ENCODE data around the gene IQGAP2.
"Not testable (repeated sequence)": the region's sequence is repeated elsewhere in the genome, so short reads cannot be mapped to it uniquely, and the experiment has no call there.

The IQGAP2 gene

DNA sequence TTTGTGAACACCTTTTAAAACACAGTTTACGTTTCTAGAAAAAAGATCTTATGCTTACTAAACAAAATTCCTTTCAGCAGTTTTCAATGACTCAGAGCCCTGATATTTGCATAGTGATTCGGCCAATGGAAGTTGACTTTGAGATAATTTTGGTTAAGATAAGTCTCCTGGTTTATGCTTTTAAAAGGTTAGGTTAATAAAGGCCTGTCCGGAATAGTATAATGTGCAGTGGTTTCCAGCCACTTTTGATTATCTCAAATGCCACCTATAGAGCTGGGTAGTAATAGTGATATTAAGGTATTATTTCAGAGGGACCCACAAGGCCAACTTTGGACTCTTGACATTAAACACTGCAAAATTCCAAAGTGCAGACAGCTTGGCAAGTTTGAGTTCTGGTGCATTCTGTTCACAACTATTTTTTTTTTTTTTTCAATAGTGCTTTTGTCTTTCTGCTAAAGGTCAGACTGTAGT, 134.0 kb downstream of the IQGAP2 start:
- DNase-seq (ENCODE audit: low read depth), result no peak

GRCh38 chr5:76542241-76542640, 139.2 kb downstream of the IQGAP2 start:
- DNase-seq (ENCODE audit: low read depth), result no peak

GRCh38 chr5:76542887-76543690, 140.0 kb downstream of the IQGAP2 start:
- DNase-seq (ENCODE audit: low read depth), result no peak

- no peak for DNase-seq (ENCODE audit: low read depth)
Observed at GRCh38 chr5:76544268-76544926, 141.3 kb downstream of the IQGAP2 start.

DNA sequence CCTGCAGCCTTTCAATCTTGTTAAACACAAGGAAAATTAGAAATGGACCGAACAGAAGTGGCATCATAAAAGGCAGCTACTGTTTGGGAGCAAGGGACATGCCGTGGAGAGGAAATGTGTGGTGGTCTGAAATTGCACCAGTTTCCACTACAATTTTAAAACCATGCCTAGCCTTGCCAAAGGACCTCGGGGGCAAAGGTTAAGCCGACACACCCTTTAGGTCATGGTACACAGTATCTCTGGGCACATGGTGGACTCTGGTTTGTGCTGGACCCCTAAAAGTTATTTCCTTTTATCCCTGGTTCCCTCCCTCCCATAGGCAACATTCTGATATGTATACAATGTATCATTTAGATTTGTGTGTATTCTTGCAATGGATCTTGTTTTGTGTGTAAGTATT, 142.1 kb downstream of the IQGAP2 start:
- DNase-seq (ENCODE audit: low read depth), result no peak

DNA sequence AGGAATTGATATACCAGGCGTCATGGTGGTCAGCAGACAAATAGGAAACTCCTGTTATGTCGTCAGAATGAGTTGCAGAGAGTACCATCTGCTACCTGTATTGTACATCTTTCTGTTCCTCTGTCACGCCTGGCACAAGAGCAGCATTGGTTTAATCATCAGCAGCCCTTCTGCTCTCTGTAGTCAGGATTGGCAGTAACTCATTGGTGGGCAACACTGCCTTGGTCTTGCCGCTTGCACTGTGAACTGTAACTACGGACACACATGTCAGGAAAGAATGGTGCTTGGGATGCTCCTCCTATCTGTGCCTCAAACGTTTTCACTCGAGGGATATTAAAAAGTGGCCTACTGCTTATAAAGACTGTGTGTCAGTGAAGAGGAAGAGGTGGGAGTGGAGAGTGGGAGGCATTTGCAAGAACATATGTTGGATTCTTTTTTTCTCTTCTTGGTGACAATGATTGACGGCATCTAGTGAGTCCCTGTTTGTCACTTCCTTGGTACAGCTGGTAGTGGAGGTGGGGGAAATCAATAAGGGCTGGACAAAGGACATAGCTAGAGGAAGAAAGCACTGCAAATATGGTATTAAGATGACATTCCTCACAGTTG, 143.5 kb downstream of the IQGAP2 start:
- DNase-seq (ENCODE audit: low read depth), result no peak

GRCh38 chr5:76547242-76547890, 144.3 kb downstream of the IQGAP2 start:
- DNase-seq (ENCODE audit: low read depth), result no peak

GRCh38 chr5:76547891-76548524, 144.9 kb downstream of the IQGAP2 start:
- DNase-seq (ENCODE audit: low read depth), result no peak

DNA sequence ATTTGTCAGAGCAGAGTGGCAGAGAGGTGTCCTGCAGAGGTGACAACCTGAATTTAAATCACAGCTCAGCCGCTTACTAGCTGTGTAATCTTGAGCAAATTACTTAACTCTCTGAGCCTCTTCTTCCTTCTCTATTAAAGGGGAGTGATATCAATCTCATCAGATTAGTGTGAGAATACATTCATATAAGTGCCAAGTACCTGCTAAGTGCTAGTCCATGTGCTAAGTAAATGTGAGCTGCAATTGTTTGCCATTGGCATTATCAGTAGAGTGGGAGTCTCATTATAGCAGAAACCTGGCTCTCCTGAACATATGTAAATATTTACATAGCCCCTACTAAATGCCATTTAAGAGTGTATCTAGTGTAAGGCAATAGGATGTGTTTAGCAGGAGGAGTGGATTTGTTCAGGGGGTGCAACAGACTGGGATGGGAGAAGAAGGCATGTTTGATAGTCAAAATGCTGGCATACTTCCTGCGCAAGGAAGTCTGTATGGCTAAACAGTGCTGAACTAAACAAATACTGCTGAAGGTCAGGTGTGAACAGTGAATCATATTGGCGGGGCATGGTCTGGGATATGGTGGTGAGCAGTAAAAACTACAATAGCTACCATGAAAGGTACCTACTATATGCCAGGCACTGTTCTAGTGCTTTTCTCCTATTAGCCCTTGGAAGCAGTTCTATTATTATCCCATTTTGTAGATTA, 145.6 kb downstream of the IQGAP2 start:
- DNase-seq (ENCODE audit: low read depth), result no peak

GRCh38 chr5:76550881-76551280, 147.8 kb downstream of the IQGAP2 start:
- not testable (repeated sequence) for DNase-seq (ENCODE audit: low read depth)

DNA sequence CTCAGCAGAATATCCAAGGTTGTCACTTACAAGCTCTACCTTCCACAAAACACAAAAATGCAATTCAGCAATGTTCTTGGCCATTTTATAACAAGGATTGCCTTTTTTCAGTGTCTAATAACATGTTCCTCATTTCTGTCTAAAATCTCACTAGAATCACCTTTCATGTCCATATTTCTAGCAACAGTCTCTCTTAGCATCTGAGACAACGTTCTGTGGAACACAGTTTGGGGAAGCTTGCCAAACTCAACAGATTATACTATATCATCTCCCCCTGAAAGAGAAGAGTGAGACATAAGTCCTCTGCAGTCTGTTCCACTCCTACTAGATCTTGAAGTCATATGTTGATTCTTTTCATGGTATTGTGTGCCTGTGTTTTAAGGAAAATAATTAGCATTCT, 149.5 kb downstream of the IQGAP2 start:
- no peak for DNase-seq (ENCODE audit: low read depth)

DNA sequence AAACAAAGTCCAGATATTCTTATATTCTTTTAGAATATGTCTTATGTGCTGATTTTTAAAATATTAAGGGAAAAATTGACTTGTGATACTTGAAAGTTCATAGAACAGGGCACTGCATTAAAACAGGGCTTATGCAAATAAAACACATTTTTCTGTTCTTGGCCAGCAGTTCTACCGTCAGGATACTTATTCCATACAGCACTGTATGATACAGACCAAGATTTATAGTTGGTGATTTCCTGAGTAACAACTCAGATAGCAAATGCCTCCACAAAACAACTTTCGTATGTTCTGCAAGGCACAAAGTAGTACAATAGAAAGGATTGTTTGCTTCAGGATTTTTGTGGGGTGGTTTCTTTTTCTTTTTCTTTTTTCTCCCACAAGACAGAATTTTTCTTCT, 150.2 kb downstream of the IQGAP2 start:
- DNase-seq (ENCODE audit: low read depth), result no peak

- no peak for DNase-seq (ENCODE audit: low read depth)
Observed at GRCh38 chr5:76555114-76555513, 152.0 kb downstream of the IQGAP2 start.

DNA sequence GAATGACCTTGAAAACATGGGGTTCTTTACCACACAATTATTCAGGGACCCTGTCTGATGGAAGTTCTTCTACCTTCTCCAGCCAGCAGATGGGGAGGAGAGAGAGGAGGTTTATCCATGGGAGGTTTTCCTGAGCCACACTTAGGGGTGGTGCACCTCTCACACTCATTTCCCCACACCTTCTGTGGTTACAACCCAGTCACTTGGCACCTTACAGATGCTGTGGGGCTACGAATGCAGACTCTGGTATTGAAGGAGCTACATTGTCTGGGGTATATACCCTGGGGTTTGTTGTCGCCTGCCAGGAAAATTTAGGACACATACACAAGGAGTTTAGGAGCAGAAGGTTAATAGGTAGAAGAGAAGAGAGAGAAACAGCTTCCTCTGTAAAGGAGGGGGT, 152.6 kb downstream of the IQGAP2 start:
- no peak for DNase-seq (ENCODE audit: low read depth)

DNA sequence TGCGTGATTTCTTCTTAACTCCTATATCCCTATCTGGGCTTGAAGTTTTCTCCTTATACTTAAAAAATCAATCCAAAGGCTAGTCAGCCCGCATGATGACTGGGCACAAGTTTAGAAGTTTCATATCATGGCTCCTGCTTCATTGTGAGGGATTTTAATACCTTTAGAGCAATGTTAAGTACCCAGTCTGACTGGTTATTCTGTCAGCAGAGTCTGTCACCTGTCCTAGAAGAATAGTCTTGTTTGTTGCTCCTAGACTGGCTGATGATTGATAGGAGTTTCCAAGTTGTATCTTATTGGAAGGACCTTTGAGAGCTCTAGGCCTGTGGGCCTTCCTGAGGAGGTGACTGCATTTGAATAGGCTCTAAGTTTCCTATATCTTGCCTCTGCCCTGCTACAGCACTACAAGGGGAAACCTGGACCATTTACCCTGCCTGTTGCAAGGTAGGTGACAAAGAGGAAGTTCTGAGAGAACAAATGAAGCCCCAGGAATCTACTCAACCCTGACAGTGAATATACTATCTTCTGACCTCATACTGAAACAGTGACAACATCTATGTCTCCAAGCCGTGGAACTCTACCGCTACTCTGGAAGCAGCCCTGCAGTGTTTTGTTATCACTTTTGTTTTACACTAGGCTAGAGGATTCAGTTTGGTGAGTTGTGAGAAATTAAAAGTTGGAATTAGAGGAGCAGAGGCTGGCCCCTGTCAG, 153.6 kb downstream of the IQGAP2 start:
- no peak for DNase-seq (ENCODE audit: low read depth)

GRCh38 chr5:76560952-76561891, 158.1 kb downstream of the IQGAP2 start:
- DNase-seq (ENCODE audit: low read depth), result no peak

- DNase-seq (ENCODE audit: low read depth), result no peak
Observed at GRCh38 chr5:76561959-76562358, 158.9 kb downstream of the IQGAP2 start.

DNA sequence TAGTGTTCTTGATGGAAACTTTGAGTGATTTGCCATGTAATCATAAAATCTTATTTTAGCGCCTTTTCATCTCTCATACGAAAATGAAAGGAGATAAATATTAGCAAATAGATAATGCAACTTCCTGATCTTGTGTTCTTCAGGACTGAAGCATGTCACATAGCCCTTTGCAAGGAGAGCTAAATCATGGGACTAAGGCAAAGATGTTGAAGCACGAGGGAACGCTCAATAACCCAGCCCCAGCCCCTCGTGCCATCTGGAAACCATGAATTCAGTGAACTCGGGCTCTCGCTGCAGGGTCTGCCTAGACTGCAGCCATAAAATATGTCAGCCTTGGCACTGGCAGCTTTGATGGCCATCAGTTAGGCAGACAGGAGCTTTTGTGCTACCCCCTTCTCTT, 161.9 kb downstream of the IQGAP2 start:
- DNase-seq (ENCODE audit: low read depth), result no peak

- no peak for DNase-seq (ENCODE audit: low read depth)
Observed at GRCh38 chr5:76570153-76570552, 167.1 kb downstream of the IQGAP2 start.

DNA sequence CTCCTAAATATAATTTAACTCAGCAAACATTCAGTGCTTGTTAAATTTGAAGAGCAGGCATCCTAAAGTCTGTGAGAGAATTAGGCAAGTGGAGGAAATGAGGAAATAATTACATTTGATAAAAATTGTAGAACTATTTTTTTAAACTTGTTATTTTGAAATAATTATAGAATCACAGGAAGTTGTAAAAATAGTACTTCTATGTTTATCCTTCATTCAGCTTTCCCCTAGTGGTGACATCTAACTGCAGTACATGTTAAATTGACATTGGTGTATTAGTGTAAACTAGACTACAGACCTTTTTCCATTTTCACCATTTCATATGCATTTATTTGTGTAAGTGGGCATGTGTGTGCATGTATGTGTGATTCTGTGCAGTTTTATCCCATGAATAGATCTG, 168.5 kb downstream of the IQGAP2 start:
- no peak for DNase-seq (ENCODE audit: low read depth)

Data from HS-5 (cell line).